Activated CD8-positive, alpha-beta T cell treated with anti-CD3 and anti-CD28 coated beads, Interleukin-2, amount 10 ng/mL, durations not matched to agents 7 days and 5 days (primary cell): ENCODE results near the gene SUV39H2. TPM values are rescaled to one million over a fixed set of nuclear protein-coding genes. Genes with fewer than 3 reads are reported as not detected.
A peak's percentile ranks its signal among the peaks of the same experiment; 100 is the strongest.

Experiments
- ATAC-seq: fragments of 150-1000 bp; cut with Tn5 transposase; one replicate; pipeline ENCODE4 v1.10.0; 2021; ENCODE audit warnings: moderate library complexity
- CTCF ChIA-PET: fragments of 350-600 bp; sonication (Branson Sonifier 250); formaldehyde crosslinking; loops from one replicate; lab custom pipeline; 2021; ENCODE audit warnings: antibody characterized with exemption; lab: Charles Lee
- POLR2A ChIA-PET: fragments of 350-600 bp; sonication (Branson Sonifier 250); formaldehyde crosslinking; loops from one replicate; lab custom pipeline; 2021; ENCODE audit warnings: antibody characterized with exemption; lab: Charles Lee
- DNase-seq: peaks from one replicate; pipeline ENCODE4 v3.0.0-alpha.2; 2020
- H3K27ac Mint-ChIP-seq: one replicate; pipeline ENCODE4 v1.8.0; 2021; ENCODE audit warnings: mild to moderate bottlenecking, mixed read lengths
- H3K27me3 Mint-ChIP-seq: one replicate; pipeline ENCODE4 v1.8.0; 2021; ENCODE audit warnings: low read depth, mixed read lengths
- H3K36me3 Mint-ChIP-seq: one replicate; pipeline ENCODE4 v1.8.0; 2021; ENCODE audit warnings: low read depth, mixed read lengths
- H3K4me1 Mint-ChIP-seq: one replicate; pipeline ENCODE4 v1.8.0; 2021; ENCODE audit warnings: low read depth, mixed read lengths
- H3K4me3 Mint-ChIP-seq: one replicate; pipeline ENCODE4 v1.8.0; 2021; ENCODE audit warnings: mild to moderate bottlenecking, mixed read lengths
- H3K9me3 Mint-ChIP-seq: one replicate; pipeline ENCODE4 v1.8.0; 2022; ENCODE audit warnings: mixed read lengths; ENCODE audit not compliant: insufficient read depth
- total RNA-seq, 2 experiments: library from RNA; stranded (reverse); gene quantifications; one replicate each; pipeline ENCODE4 v1.2.3, GENCODE V29; 2021

SUV39H2 gene, protein sequence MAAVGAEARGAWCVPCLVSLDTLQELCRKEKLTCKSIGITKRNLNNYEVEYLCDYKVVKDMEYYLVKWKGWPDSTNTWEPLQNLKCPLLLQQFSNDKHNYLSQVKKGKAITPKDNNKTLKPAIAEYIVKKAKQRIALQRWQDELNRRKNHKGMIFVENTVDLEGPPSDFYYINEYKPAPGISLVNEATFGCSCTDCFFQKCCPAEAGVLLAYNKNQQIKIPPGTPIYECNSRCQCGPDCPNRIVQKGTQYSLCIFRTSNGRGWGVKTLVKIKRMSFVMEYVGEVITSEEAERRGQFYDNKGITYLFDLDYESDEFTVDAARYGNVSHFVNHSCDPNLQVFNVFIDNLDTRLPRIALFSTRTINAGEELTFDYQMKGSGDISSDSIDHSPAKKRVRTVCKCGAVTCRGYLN
- total RNA-seq, result 10 to 100 TPM; 34.3 to 34.6 TPM

DNA sequence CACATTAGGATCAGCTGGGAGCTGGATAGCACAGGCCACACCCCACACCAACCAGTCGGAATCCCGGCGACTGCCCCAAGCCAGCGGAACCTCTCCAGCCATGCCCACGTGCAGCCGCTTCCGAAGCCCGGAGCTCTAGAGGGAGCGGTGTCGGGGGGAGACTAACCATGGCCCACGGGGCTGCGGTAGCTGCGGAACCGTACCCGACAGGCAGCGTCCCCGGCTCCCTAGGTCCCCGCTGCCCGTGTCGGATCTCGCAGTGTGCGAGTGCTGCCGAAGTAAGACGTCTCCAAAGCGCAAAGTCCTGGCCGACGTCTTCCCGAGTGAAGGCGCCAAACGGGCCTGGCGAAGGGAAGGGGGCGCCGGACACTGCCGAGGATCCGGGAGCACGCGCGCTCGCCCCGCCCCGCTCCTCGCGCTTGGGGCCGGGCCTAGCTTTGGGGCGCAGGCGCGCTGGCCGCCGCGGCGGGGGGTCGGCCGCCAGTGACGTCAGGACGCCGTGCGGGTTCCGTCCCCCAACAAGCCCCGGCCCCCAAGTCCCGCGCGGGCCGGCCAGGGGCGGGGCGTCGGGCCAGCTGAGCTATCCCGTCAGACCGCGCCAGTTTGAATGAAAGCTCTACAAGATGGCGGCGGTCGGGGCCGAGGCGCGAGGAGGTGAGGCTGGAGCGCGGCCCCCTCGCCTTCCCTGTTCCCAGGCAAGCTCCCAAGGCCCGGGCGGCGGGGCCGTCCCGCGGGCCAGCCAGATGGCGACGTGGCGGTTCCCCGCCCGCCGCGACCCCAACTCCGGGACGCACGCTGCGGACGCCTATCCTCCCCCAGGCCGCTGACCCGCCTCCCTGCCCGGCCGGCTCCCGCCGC, at the start of gene SUV39H2:
Gene SUV39H2 (plus strand): TSS at position 601 of the 858 bp plus-strand sequence. CDS start 23 bp downstream, at position 624.
- Mint-ChIP-seq H3K27me3 (no peaks in the 10 kb centered on the region), H3K4me3 (peak within 1 kb of the TSS; percentile 94), H3K27ac (peak within 1 kb of the TSS; percentile 92), H3K36me3 (peaks cover 41% of the 10 kb centered on the region), H3K9me3 (no peaks in the 10 kb centered on the region), H3K4me1 (peaks cover 48% of the 10 kb centered on the region)
- ATAC-seq, result peak; percentile 92
- CTCF ChIA-PET, result interaction anchor here (0.8 to 2.2 kb wide), 9 partner anchors 11 to 380 kb away, joined by 3 to 10 read pairs (median 4); partner anchors contain the start of genes CDNF, HSPA14, MEIG1 and MSANTD7
- peak; percentile 96 for DNase-seq
- POLR2A ChIA-PET, result interaction anchor here (0.7 to 3.2 kb wide), 10 partner anchors 9 to 291 kb away, joined by 3 to 24 read pairs (median 4); partner anchors contain the start of genes CDNF, DCLRE1C, HSPA14 and MEIG1

DNA sequence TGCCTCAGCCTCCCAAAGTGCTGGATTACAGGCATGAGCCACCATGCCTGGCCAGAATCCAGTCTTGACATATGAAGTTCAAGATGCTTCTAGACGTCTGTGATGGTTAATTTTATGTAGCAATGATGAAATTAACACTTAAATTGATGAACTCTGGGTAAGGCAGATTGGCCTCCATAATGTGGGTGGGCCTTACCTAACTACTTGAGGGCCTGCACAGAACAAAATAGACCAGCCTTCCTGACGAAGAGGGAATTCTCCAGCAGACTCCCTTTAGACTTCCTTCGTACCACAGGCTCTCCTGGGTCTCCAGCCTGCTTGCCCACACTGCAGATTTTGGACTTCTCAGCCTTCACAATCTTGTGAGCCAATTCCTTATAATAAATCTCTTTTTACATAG, 45.6 kb upstream of the SUV39H2 start:
- H3K9me3 Mint-ChIP-seq, result no peaks in the 10 kb centered on the region
- ChIA-PET CTCF (no interaction called here), POLR2A (no interaction called here)
- DNase-seq (no peak), ATAC-seq (no peak)
- H3K36me3 Mint-ChIP-seq, result no peaks in the 10 kb centered on the region
- H3K4me3 Mint-ChIP-seq, result no peak overlapping the region
- H3K27ac Mint-ChIP-seq, result no peak overlapping the region
- H3K27me3 Mint-ChIP-seq, result no peaks in the 10 kb centered on the region
- peaks cover 8% of the 10 kb centered on the region for H3K4me1 Mint-ChIP-seq

DNA sequence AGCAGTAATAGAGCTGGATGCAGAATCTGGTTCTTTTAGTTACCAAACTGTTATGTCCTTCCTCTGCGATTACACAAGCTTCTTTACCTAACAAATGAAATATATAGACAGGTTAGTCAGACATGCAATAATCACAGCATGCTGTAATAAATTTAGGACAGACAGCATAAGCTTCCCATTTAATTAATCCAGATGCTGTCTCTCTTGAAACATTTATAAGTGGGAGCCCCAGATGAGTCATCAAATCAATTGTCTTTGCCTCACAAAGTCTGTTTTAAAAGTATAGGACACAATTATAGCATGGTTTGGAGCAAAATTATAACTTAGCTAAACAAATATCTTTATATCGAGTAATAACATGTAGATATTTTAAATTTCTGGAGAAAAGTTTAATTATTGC, 42.5 kb upstream of the SUV39H2 start:
- Mint-ChIP-seq H3K36me3 (peaks cover 16% of the 10 kb centered on the region), H3K4me1 (peaks cover 24% of the 10 kb centered on the region), H3K4me3 (no peak overlapping the region), H3K9me3 (no peaks in the 10 kb centered on the region), H3K27me3 (no peaks in the 10 kb centered on the region), H3K27ac (no peak overlapping the region)
- no peak for ATAC-seq
- ChIA-PET CTCF (interaction anchor here (1.5 to 4.5 kb wide), 8 partner anchors 12 to 337 kb away, joined by 4 to 32 read pairs (median 10); no protein-coding TSS in a partner anchor), POLR2A (interaction anchor here (0.7 to 3.4 kb wide), 3 partner anchors 42 to 231 kb away, joined by 3 to 24 read pairs (median 22); partner anchors contain the start of gene SUV39H2)
- DNase-seq, result no peak

DNA sequence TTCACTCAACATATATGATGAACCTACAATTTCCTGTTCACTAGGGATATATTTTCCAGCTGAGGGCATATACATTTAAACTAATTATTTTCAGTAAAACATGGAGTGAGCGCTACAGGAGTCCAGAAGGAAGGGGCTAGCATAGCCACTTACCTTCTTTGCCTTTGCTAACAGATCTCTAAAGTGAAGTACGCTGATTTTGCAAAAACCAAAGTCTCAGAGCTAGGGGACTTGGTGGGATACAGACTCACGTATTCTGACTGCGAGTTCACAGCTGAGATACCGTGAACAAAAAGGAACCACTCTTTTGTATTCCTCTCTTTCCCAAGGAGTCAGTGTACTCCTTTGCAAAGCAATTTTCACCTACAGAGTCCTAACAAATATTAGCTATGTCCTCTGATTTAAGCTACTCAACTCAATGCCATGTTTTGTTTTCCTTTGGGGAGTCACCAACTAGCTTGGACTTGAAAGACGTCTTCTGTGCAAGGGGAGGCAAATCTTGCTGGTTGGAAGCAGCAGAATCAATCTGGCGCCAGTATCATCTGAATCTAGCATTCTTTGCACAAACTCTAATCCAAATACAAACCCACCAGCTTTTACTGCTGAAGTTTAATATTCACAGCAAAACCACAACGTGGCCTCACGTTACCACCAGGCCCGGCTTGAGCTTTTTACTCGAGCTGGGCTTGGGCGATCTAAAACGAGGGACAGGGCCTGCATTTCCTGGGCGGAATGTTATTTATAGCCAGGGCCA, 41.5 kb upstream of the SUV39H2 start:
- Mint-ChIP-seq H3K4me3 (peak overlapping the region; percentile 90), H3K4me1 (peaks cover 24% of the 10 kb centered on the region), H3K27ac (peak overlapping the region; percentile 96), H3K36me3 (peaks cover 25% of the 10 kb centered on the region), H3K27me3 (no peaks in the 10 kb centered on the region), H3K9me3 (no peaks in the 10 kb centered on the region)
- ATAC-seq (no peak), DNase-seq (no peak)
- POLR2A ChIA-PET, result interaction anchor here (0.7 to 3.4 kb wide), 26 partner anchors 11 to 652 kb away, joined by 3 to 24 read pairs (median 4); partner anchors contain the start of genes DCLRE1C, MEIG1 and SUV39H2
- CTCF ChIA-PET, result interaction anchor here (0.8 to 4.5 kb wide), 21 partner anchors 11 to 340 kb away, joined by 3 to 32 read pairs (median 5); partner anchors contain the start of gene SUV39H2

DNA sequence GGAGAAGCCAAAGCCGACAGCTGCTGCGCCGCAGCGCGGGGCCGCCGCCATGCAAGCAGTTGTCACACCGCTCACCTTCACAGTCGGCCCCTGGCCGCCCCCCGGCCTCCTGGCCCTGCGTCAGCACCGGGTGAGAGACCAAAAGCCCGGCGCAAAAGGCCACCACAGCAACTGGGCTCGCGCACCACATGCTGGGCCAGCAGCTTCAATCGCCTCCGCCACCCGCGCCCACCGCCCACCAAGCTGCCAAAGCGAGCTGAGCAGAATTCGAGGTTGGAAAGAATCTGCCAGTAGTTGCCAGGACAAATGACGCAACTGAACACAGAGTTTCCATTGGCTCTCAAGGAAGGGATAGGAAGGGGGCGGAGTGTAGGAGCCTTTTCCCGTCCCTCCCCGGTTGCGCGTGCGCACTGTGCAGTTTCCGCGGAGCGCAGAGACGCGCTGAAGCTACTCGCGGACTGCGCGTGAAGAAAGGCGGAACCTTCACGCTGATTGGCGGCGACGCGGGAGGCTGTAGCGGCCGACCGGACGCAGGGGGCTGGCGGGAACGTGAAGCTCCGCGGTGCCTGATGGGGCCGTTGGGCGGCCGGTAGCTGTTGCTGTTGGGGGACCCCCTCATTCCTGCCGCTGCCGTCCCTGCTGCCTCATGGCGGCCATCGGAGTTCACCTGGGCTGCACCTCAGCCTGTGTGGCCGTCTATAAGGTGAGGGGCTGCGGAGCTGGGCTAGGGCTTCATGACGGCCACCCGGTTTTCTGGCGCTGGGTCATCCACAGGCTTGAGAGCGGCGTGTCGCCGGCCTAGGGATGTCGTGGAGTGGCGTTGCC, 40.7 kb upstream of the SUV39H2 start, which contains the start of the genes CDNF, HSPA14 and MSANTD7:
Gene CDNF (minus strand): TSS at position 281 of the 825 bp plus-strand sequence. CDS start 91 bp downstream, at position 190.
Gene HSPA14 (plus strand): TSS at position 550 of the 825 bp plus-strand sequence. CDS start 97 bp downstream, at position 647.
Gene MSANTD7 (plus strand): TSS at position 550 of the 825 bp plus-strand sequence. CDS start 3,979 bp downstream, outside the sequence.
- peaks cover 32% of the 10 kb centered on the region for H3K36me3 Mint-ChIP-seq

DNA sequence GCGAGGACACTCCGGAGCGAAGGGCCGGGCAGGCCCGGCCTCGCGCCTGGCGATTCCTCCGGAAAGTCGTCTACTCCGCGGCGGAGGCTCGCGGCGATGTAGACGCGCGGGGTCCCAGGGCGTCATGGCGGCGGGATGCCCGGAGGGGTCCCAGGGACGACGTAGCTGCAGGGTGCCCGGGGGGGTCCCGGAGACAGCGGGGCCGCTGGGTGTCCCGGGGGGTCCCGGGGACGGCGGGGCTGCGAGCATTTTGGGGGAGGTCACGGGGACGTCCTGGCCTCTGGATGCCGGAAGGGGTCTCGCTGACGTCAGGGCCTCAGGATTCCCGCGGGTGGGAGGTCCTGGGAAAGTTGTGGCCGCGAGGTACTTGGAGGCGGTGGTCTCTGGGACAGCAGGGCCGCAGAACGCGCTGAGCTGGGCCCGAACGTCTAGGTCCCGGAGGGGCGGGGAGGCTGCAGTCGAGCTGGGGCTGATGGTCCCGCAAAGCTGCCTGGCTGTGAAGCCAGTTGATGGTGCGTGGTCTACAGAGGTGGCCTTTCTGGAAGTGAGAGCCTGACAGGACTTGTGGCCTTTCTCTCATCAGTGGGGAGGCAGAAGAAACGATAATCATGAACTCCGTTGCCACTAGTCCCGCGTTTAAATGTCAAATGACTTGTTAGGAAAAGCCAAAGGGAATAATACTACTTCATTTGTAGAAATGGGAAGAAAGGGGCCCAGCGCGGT, 39.9 kb upstream of the SUV39H2 start:
- Mint-ChIP-seq H3K4me3 (peak overlapping the region; percentile 90), H3K9me3 (no peaks in the 10 kb centered on the region), H3K27me3 (no peaks in the 10 kb centered on the region), H3K4me1 (peaks cover 24% of the 10 kb centered on the region), H3K36me3 (peaks cover 38% of the 10 kb centered on the region), H3K27ac (peak overlapping the region; percentile 96)
- ATAC-seq (no peak), DNase-seq (peak; percentile 42)
- POLR2A ChIA-PET, result interaction anchor here (0.6 to 3.4 kb wide), 20 partner anchors 18 to 654 kb away, joined by 3 to 24 read pairs (median 5); partner anchors contain the start of genes DCLRE1C, MEIG1, NMT2 and SUV39H2
- CTCF ChIA-PET, result interaction anchor here (1.0 to 4.5 kb wide), 9 partner anchors 12 to 341 kb away, joined by 3 to 32 read pairs (median 4); no protein-coding TSS in a partner anchor

More for the DNA sequence above, 40.7 kb upstream of the SUV39H2 start, which contains the start of the genes CDNF, HSPA14 and MSANTD7:
- Mint-ChIP-seq H3K9me3 (no peaks in the 10 kb centered on the region), H3K4me1 (peaks cover 24% of the 10 kb centered on the region), H3K27me3 (no peaks in the 10 kb centered on the region), H3K27ac (peak within 1 kb of the TSS; percentile 96), H3K4me3 (peak within 1 kb of the TSS; percentile 90)
- ATAC-seq (peak; percentile 94), DNase-seq (peak; percentile 100)
- CTCF ChIA-PET, result interaction anchor here (0.7 to 4.5 kb wide), 24 partner anchors 9 to 341 kb away, joined by 3 to 32 read pairs (median 4); partner anchors contain the start of gene SUV39H2
- POLR2A ChIA-PET, result interaction anchor here (0.5 to 3.4 kb wide), 33 partner anchors 10 to 653 kb away, joined by 3 to 24 read pairs (median 4); partner anchors contain the start of genes DCLRE1C, MEIG1 and SUV39H2

DNA sequence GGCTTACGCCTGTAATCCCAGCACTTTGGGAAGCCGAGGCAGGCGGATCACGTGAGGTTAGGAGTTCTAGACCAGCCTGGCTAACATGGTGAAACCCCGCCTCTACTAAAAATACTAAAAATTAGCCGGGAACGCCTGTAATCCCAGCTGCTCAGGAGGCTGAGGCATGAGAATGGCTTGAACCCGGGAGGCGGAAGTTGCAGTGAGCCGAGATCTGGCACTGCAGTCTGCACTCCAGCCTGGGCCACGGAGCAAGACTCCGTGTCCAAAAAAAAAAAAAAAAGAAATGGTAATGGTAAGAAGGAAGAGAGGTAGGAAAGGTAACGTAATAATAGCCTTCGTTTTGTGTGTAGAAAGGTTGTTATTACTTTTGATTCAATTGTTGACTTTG, 39.4 kb upstream of the SUV39H2 start:
- ATAC-seq (no peak), DNase-seq (no peak)
- Mint-ChIP-seq H3K4me3 (peak overlapping the region; percentile 90), H3K4me1 (peaks cover 24% of the 10 kb centered on the region), H3K9me3 (no peaks in the 10 kb centered on the region), H3K27ac (peak overlapping the region; percentile 96), H3K36me3 (peaks cover 41% of the 10 kb centered on the region), H3K27me3 (no peaks in the 10 kb centered on the region)
- ChIA-PET CTCF (interaction anchor here (1.4 to 4.5 kb wide), 2 partner anchors 15 to 28 kb away, joined by 3 to 32 read pairs; no protein-coding TSS in a partner anchor), POLR2A (interaction anchor here (0.8 to 3.4 kb wide), 6 partner anchors 39 to 654 kb away, joined by 3 to 24 read pairs (median 8); partner anchors contain the start of genes DCLRE1C, NMT2 and SUV39H2)

DNA sequence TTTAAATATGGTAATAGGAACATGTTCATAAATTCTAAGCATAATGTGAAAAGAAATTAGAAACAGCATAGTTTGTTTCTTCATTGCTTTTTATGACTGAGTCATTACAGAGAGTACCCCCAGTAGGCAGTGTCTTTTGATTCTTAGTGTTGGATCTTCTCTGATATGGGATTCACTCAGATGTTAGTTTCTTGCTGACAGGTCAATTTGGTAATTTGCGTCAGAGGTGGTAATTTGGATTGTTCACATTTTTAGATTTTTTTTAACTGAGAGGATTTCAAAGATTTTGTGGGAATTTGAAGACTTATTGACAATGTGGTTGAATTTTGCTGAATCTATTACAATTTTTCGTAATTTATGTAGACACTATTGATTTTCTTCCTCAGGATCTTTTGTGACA, 38.5 kb upstream of the SUV39H2 start:
- Mint-ChIP-seq H3K4me3 (no peak overlapping the region), H3K9me3 (no peaks in the 10 kb centered on the region), H3K36me3 (peaks cover 49% of the 10 kb centered on the region), H3K4me1 (peaks cover 28% of the 10 kb centered on the region), H3K27me3 (no peaks in the 10 kb centered on the region), H3K27ac (no peak overlapping the region)
- ATAC-seq, result no peak
- ChIA-PET CTCF (no interaction called here), POLR2A (no interaction called here)
- DNase-seq, result no peak

DNA sequence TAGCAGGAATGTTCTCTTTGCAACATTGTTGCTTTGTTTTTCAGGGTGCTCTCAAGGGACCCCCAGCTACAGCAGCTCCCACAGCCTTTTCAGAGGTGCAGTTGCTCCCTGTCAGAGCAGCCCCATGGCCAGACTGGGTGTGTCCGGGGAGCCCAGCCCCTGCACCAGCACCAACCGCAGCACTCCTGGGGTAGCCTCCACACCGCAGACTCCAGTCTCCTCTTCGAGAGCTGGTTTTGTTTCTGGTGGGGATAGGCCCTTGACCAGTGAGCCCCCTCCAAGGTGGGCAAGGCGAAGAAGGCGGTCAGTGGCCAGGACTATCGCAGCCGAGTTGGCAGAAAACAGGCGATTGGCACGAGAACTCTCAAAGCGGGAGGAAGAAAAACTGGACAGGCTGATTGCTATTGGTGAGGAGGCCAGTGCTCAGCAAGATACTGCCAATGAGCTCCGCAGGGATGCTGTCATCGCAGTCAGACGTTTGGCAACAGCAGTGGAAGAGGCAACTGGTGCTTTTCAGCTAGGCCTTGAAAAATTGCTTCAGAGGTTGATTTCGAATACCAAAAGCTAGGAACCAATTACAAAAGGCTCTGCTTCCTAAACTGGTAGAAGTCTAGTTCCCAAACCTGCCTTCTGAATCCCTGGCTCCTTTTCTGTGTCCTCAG, 35.2 kb upstream of the SUV39H2 start:
- ChIA-PET CTCF (no interaction called here), POLR2A (interaction anchor here (0.8 to 1.1 kb wide), 2 partner anchors 12 to 124 kb away, joined by 3 read pairs; no protein-coding TSS in a partner anchor)
- no peaks in the 10 kb centered on the region for H3K9me3 Mint-ChIP-seq
- H3K27me3 Mint-ChIP-seq, result no peaks in the 10 kb centered on the region
- no peak for DNase-seq
- no peak overlapping the region for H3K27ac Mint-ChIP-seq
- no peak for ATAC-seq
- H3K4me1 Mint-ChIP-seq, result peaks cover 21% of the 10 kb centered on the region
- no peak overlapping the region for H3K4me3 Mint-ChIP-seq
- peaks cover 58% of the 10 kb centered on the region for H3K36me3 Mint-ChIP-seq
